K562 (cell line): ENCODE data around the gene RTP3. TPM values are rescaled to one million over a fixed set of nuclear protein-coding genes. Genes with fewer than 3 reads are reported as not detected.

Source experiments
- ATAC-seq: fragments of 200-7000 bp; cut with Tn5 transposase; 3 replicates; pipeline ENCODE4 v1.9.1; 2020; ENCODE audit warnings: moderate library complexity
- BruUV-seq: library from RNA; stranded (reverse); fragments of 400-500 nt; replicated peaks from 2 replicates; lab custom pipeline; 2021; lab: Mats Ljungman, UMichigan
- CTCF ChIA-PET: fragments of 300-600 bp; formaldehyde crosslinking; extraction: SDS; loops from one replicate; lab custom pipeline; 2021; ENCODE audit warnings: low intra/inter-chr PET ratio; lab: Yijun Ruan, JAX
- POLR2A ChIA-PET: fragments of 300-600, 350-650 bp; sonication (Branson Sonifier 250); formaldehyde crosslinking; extraction: SDS; loops from one replicate; lab custom pipeline; 2021; ENCODE audit warnings: antibody characterized with exemption, inconsistent platforms; lab: Yijun Ruan, JAX
- DNase-seq, 4 experiments: peaks; one replicate each; pipeline versions ENCODE4 v3.0.0 to v3.0.0-alpha.2; 2011 to 2018; ENCODE audit warnings: low spot score in 3 of 4, mixed read lengths in 3 of 4; ENCODE audit errors: extremely low read depth in 1 of 4
- FAIRE-seq: peaks from 2 replicates; lab custom pipeline; 2011; peaks lifted over from hg19 to GRCh38; lab: Jason Lieb, UNC
- H2AFZ ChIP-seq: 2 replicates; pipeline ENCODE4 v1.6.0; 2011; ENCODE audit warnings: low read depth, low read length, control low read depth, inconsistent platforms
- H3K27ac ChIP-seq: fragments of 200-600 bp; 3 replicates; pipeline ENCODE4 v1.8.0; 2011; ENCODE audit warnings: low read depth, mild to moderate bottlenecking, control low read depth, inconsistent platforms, low read length, moderate library complexity, mixed read lengths; ENCODE audit errors: extremely low read depth
- H3K27me3 ChIP-seq, 2 experiments: fragments of 300-600 bp in 1 of 2; 2 replicates in 1 of 2; 3 replicates in 1 of 2; pipeline versions ENCODE4 v1.6.0 to v1.8.0; 2011; ENCODE audit warnings: inconsistent platforms in 2 of 2, low read length in 2 of 2, mild to moderate bottlenecking in 1 of 2, mixed read lengths in 1 of 2, moderate library complexity in 1 of 2; ENCODE audit not compliant: control insufficient read depth in 2 of 2, insufficient read depth in 2 of 2
- H3K36me3 ChIP-seq: fragments of 300-600 bp; 3 replicates; pipeline ENCODE4 v1.8.0; 2011; ENCODE audit warnings: mild to moderate bottlenecking, low read length, inconsistent platforms; ENCODE audit not compliant: control insufficient read depth, insufficient read depth
- H3K4me1 ChIP-seq, 2 experiments: fragments of 200-600 bp in 1 of 2; replicated peaks in 1 of 2; 2 replicates in 1 of 2; 3 replicates in 1 of 2; pipeline versions ENCODE4 v1.5.1 to v1.8.0; 2011; ENCODE audit warnings: inconsistent platforms in 2 of 2, low read length in 2 of 2, mild to moderate bottlenecking in 1 of 2, mixed read lengths in 1 of 2, moderate library complexity in 1 of 2; ENCODE audit not compliant: control insufficient read depth in 2 of 2, insufficient read depth in 2 of 2
- H3K4me2 ChIP-seq: 2 replicates; pipeline ENCODE4 v1.6.1; 2011; ENCODE audit warnings: low read length, control low read depth, inconsistent platforms, mixed read lengths; ENCODE audit not compliant: insufficient read depth
- H3K4me3 ChIP-seq: fragments of 200-600 bp; sonication (generic), shearing (Covaris generic); 2 replicates; pipeline ENCODE4 v1.5.1; 2016; ENCODE audit warnings: control low read depth, inconsistent platforms
- H3K79me2 ChIP-seq: fragments of 200-600 bp; 3 replicates; pipeline ENCODE4 v1.8.0; 2011; ENCODE audit warnings: low read length, inconsistent platforms; ENCODE audit not compliant: control insufficient read depth, insufficient read depth
- H3K9ac ChIP-seq, 2 experiments: 2 replicates each; pipeline versions ENCODE4 v1.6.0 to v1.6.1; 2011; ENCODE audit warnings: low read depth in 2 of 2, low read length in 2 of 2, control low read depth in 1 of 2, inconsistent platforms in 1 of 2, mild to moderate bottlenecking in 1 of 2, mixed read lengths in 1 of 2; ENCODE audit not compliant: insufficient read depth in 1 of 2
- H3K9me1 ChIP-seq: one replicate; pipeline ENCODE4 v1.6.0; 2011; ENCODE audit warnings: inconsistent platforms, mild to moderate bottlenecking, low read length, moderate library complexity; ENCODE audit not compliant: control insufficient read depth, insufficient read depth
- H3K9me3 ChIP-seq: replicated peaks from 2 replicates; pipeline ENCODE4 v1.5.1; 2011; ENCODE audit warnings: low read depth, low read length, inconsistent platforms; ENCODE audit not compliant: control insufficient read depth, insufficient read depth
- H4K20me1 ChIP-seq: replicated peaks from 2 replicates; pipeline ENCODE4 v1.6.1; 2011; ENCODE audit warnings: low read length, inconsistent platforms, mixed read lengths; ENCODE audit not compliant: control insufficient read depth, insufficient read depth
- E2F6 ChIP-seq, 2 experiments: IDR thresholded peaks; 2 replicates each; pipeline ENCODE4 v1.6.1; 2011; ENCODE audit warnings: borderline replicate concordance in 1 of 2, control low read depth in 1 of 2, low read depth in 1 of 2, low read length in 1 of 2, mild to moderate bottlenecking in 1 of 2, mixed read lengths in 1 of 2, moderate library complexity in 1 of 2; ENCODE audit not compliant: insufficient read depth in 1 of 2, insufficient read length in 1 of 2, poor library complexity in 1 of 2, severe bottlenecking in 1 of 2; ENCODE audit errors: extremely low read depth in 1 of 2
- FOSL1 ChIP-seq: fragments of 200-800 bp; sonication (Bioruptor generic); conservative IDR thresholded peaks from 2 replicates; pipeline ENCODE4 v1.6.1; 2016; ENCODE audit warnings: missing genetic modification characterization, missing compliant biosample characterization
- HDAC8 ChIP-seq: fragments of 450-650 bp; IDR thresholded peaks from 2 replicates; pipeline ENCODE4 v1.6.1; 2016; ENCODE audit warnings: mild to moderate bottlenecking, missing genetic modification characterization, moderate library complexity, missing compliant biosample characterization
- L3MBTL2 ChIP-seq: fragments of 450-650 bp; IDR thresholded peaks from 2 replicates; pipeline ENCODE4 v1.6.1; 2016; ENCODE audit warnings: mild to moderate bottlenecking, moderate library complexity
- MAZ ChIP-seq, 2 experiments: fragments of 450-650 bp in 1 of 2; sonication (generic) in 1 of 2; formaldehyde crosslinking; IDR thresholded peaks in 1 of 2; conservative IDR thresholded peaks in 1 of 2; 2 replicates each; pipeline versions ENCODE4 v1.4.0 to v1.5.0; 2020; ENCODE audit warnings: mild to moderate bottlenecking in 1 of 2, missing genetic modification reagents in 1 of 2
- PHF8 ChIP-seq: fragments of 200-600 bp; sonication (generic); IDR thresholded peaks from 2 replicates; pipeline ENCODE4 v1.6.1; 2012; ENCODE audit warnings: mixed run types, mild to moderate bottlenecking, inconsistent platforms, low read length, moderate library complexity, borderline replicate concordance
- PRPF4 ChIP-seq: fragments of 200-400 bp; formaldehyde crosslinking; IDR thresholded peaks from one replicate; pipeline ENCODE4 v1.6.1; 2017; ENCODE audit warnings: low read length, low read depth, mild to moderate bottlenecking; ENCODE audit not compliant: insufficient read depth, poor library complexity, severe bottlenecking
- STAT5A ChIP-seq: IDR thresholded peaks from 2 replicates; pipeline ENCODE4 v1.6.1; 2012; ENCODE audit warnings: low read length, inconsistent platforms, borderline replicate concordance
- TCF15 ChIP-seq: fragments of 250-450 bp; sonication (Bioruptor Pico); IDR thresholded peaks from 2 replicates; pipeline ENCODE4 v1.8.0; 2022; ENCODE audit warnings: moderate library complexity, mild to moderate bottlenecking, inconsistent platforms
- ZBTB5 ChIP-seq: fragments of 450-650 bp; IDR thresholded peaks from 2 replicates; pipeline ENCODE4 v1.6.1; 2017; ENCODE audit warnings: antibody characterized with exemption
- ZNF696 ChIP-seq: fragments of 250-450 bp; sonication (Bioruptor Pico); conservative IDR thresholded peaks from 2 replicates; pipeline ENCODE4 v1.4.0; 2020; ENCODE audit warnings: mild to moderate bottlenecking, moderate library complexity
- WGBS: fragments of 100-300 bp; shearing (Covaris generic); methylation state at CpG from one replicate; pipeline ENCODE4 v1.1.6; 2016; ENCODE audit warnings: low coverage, mixed read lengths; ENCODE audit not compliant: insufficient coverage; ENCODE audit errors: missing lambda C conversion rate; 5-methylcytosine and 5-hydroxymethylcytosine counted together
- in situ Hi-C: fragments of 300-500 bp; cut with MboI; formaldehyde crosslinking; loops from 4 replicates; pipeline ENCODE4 v1.15.0; 2018; ENCODE audit warnings: inconsistent platforms, mixed read lengths
- intact Hi-C: fragments of 100-400 bp; cut with micrococcal nuclease; formaldehyde crosslinking; loops from 2 replicates; pipeline ENCODE4 v1.14.2; 2022
- polyA plus RNA-seq, 8 experiments: library from polyadenylated mRNA; depleted of rRNA in 4 of 8; stranded (reverse) in 5 of 8; unstranded in 3 of 8; fragments of >200 nt; fragmentation: Nextera tagmentation in 2 of 8; fragmentation: Illumina TruSeq in 1 of 8; extraction: Ambion mirVana in 2 of 8; extraction: Trizol in 1 of 8; gene quantifications; 2 replicates each; pipeline versions ENCODE4 v1.2.1 to v1.2.3, GENCODE V29; 2011 to 2014; ENCODE audit warnings: inconsistent platforms in 1 of 8, missing spikeins in 1 of 8
- total RNA-seq, 7 experiments: library from RNA; depleted of rRNA in 6 of 7; stranded (reverse); fragments of >200 nt in 6 of 7; fragmentation: Illumina TruSeq in 2 of 7; extraction: Trizol in 2 of 7; gene quantifications; 2 replicates each; pipeline versions ENCODE4 v1.2.1 to v1.2.3, GENCODE V29; 2011 to 2021; ENCODE audit warnings: low replicate concordance in 1 of 7
- TF ChIP-seq, protein P1 (sequence below): fragments of 250-450 bp; sonication (Bioruptor Pico); IDR thresholded peaks from 2 replicates; pipeline ENCODE4 v1.8.0; 2021; ENCODE audit warnings: moderate library complexity, mild to moderate bottlenecking, inconsistent platforms

RTP3 gene
- total and polyA plus RNA-seq, 9 of the 15 experiments (the other 6 are each of a cell fraction or from before 2014, with no cell fraction given) = not detected

GRCh38 chr3:46508850-46509591 is 11.2 kb downstream of the RTP3 start (continued):
- no peak for TF ChIP-seq ZBTB5
- TF ChIP-seq, all 486 proteins: peak for 196

DNA sequence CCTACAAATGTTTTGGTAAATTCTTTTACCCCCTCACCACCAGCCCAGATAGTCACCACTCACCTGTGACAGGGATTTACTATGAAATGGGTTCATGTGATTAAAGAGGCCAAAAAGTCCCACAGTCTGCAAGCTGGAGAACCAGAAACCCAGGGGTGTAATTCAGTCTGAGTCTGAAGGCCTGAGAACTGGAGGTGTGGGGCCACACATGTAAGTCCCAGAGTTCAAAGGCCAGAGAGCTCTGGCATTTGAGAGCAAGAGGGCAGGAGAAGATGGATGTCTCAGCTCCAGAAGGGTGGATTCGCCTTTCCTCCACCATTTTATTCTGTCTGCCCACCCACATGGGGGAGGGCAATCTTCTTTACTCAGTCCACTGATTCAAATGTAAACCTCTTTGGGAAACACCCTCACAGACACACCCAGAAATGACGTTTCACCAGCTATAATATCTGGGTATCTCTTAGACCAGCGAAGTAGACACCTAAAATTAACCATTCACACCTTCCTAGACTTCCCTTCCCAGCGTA is 11.9 kb downstream of the RTP3 start:
- H3K4me1 ChIP-seq = peaks cover 30 to 73% of the 10 kb centered on the region in 2 experiments
- ChIA-PET CTCF (interaction anchor here (0.7 kb wide), 1 partner anchor 20 kb away, joined by 3 read pairs; no protein-coding TSS in a partner anchor), POLR2A (interaction anchor here (0.7 to 2.1 kb wide), 12 partner anchors 10 to 1449 kb away, joined by 3 to 23 read pairs (median 6); partner anchors contain the start of gene RTP3)
- no peaks in the 10 kb centered on the region for H3K36me3 ChIP-seq
- FAIRE-seq = no peak
- intact Hi-C loops = loop anchor here (1.0 to 2.0 kb wide), 2 partner anchors 20 to 39 kb away; no protein-coding TSS in a partner anchor
- H2AFZ ChIP-seq = peak overlapping the region; percentile 65
- H3K79me2 ChIP-seq = no peaks in the 10 kb centered on the region
- no TSS peak for BruUV-seq
- peak in 2 of 4 experiments; percentile 44 to 77 for DNase-seq
- H3K9me3 ChIP-seq = no peaks in the 10 kb centered on the region
- H3K9me1 ChIP-seq = no peaks in the 10 kb centered on the region
- peak overlapping the region; percentile 78 for H3K4me2 ChIP-seq
- no peaks in the 10 kb centered on the region for H3K27me3 ChIP-seq
- in situ Hi-C loops = no loop called here
- H3K27ac ChIP-seq = peak overlapping the region; percentile 80
- H4K20me1 ChIP-seq = no peaks in the 10 kb centered on the region
- H3K9ac ChIP-seq = peak overlapping the region; percentile 31 to 58; a peak in 3 of 4 replicates
- H3K4me3 ChIP-seq = no peak overlapping the region
- ATAC-seq = peak; percentile 68
- WGBS = 0% methylated on average over 4 of the region's 4 CpGs
- TF ChIP-seq PHF8 = peak; percentile 24; the same call in 1 of the 2 replicates
- no peak for TF ChIP-seq PRPF4
- TF ChIP-seq FOSL1 (tag) = peak; percentile 9; the same call in 1 of the 2 replicates
- TF ChIP-seq, protein P1, sequence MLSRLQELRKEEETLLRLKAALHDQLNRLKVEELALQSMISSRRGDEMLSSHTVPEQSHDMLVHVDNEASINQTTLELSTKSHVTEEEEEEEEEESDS (CRISPR knock-in tag) = no peak
- TF ChIP-seq TCF15 = 0 out of 2 replicates have a peak, but pooled peaks have one; percentile 3
- 0 out of 2 replicates have a peak, but pooled peaks have one; percentile 36 for TF ChIP-seq ZNF696
- 0 out of 2 replicates have a peak, but pooled peaks have one; percentile 19 for TF ChIP-seq STAT5A
- peak; percentile 64; the same call in 1 of the 2 replicates for TF ChIP-seq HDAC8 (tag)
- TF ChIP-seq L3MBTL2 = peak; percentile 54; the same call in 1 of the 2 replicates
- TF ChIP-seq E2F6 (IDR thresholded peaks at IDR 0.05; ENCODE audit: borderline replicate concordance in 1 of 2, extremely low read depth in 1 of 2, insufficient read depth in 1 of 2, insufficient read length in 1 of 2, low read depth in 1 of 2, low read length in 1 of 2, poor library complexity in 1 of 2, severe bottlenecking in 1 of 2) = no peak
- peak; percentile 7 to 16; a peak in 1 of 4 replicates for TF ChIP-seq MAZ (CRISPR knock-in tag; conservative IDR thresholded peaks at IDR 0.05 in 1 of 2, IDR thresholded peaks at IDR 0.05 in 1 of 2)
